Activated T-helper 17 cell treated with anti-CD3 and anti-CD28 coated beads, Interleukin-2, amount 50 U/mL, for 72 hours (primary cell): ENCODE results near the gene STAB1. TPM values are rescaled to one million over a fixed set of nuclear protein-coding genes. Genes with fewer than 3 reads are reported as not detected.

Source experiments
- ATAC-seq: fragments of 150-1000 bp; cut with Tn5 transposase; replicated peaks from 2 replicates; pipeline ENCODE4 v1.10.0; 2021; ENCODE audit warnings: mild to moderate bottlenecking, moderate library complexity
- H3K27ac Mint-ChIP-seq: one replicate; pipeline ENCODE4 v1.8.0; 2022; ENCODE audit warnings: mixed read lengths
- H3K27me3 Mint-ChIP-seq: one replicate; pipeline ENCODE4 v1.8.0; 2022; ENCODE audit warnings: mixed read lengths
- H3K36me3 Mint-ChIP-seq: one replicate; pipeline ENCODE4 v1.8.0; 2022; ENCODE audit warnings: low read depth, mild to moderate bottlenecking, mixed read lengths
- H3K4me1 Mint-ChIP-seq: one replicate; pipeline ENCODE4 v1.8.0; 2022; ENCODE audit warnings: mixed read lengths
- H3K4me3 Mint-ChIP-seq: one replicate; pipeline ENCODE4 v1.8.0; 2022; ENCODE audit warnings: mild to moderate bottlenecking, mixed read lengths
- H3K9me3 Mint-ChIP-seq: one replicate; pipeline ENCODE4 v1.8.0; 2022; ENCODE audit warnings: mixed read lengths
- total RNA-seq, 2 donors: library from RNA; stranded (reverse); gene quantifications; one replicate each; pipeline ENCODE4 v1.2.3, GENCODE V29; 2022

The STAB1 gene
- total RNA-seq, 2 donors from 2014 or later = 0.19 to 0.26 TPM

GRCh38 chr3:52557011-52557960 lies 62.1 kb downstream of the STAB1 start:
- Mint-ChIP-seq H3K9me3 (no peaks in the 10 kb centered on the region), H3K4me3 (no peak overlapping the region), H3K4me1 (no peaks in the 10 kb centered on the region), H3K27me3 (no peaks in the 10 kb centered on the region), H3K27ac (no peak overlapping the region), H3K36me3 (peaks cover 97% of the 10 kb centered on the region)
- ATAC-seq = no peak

DNA sequence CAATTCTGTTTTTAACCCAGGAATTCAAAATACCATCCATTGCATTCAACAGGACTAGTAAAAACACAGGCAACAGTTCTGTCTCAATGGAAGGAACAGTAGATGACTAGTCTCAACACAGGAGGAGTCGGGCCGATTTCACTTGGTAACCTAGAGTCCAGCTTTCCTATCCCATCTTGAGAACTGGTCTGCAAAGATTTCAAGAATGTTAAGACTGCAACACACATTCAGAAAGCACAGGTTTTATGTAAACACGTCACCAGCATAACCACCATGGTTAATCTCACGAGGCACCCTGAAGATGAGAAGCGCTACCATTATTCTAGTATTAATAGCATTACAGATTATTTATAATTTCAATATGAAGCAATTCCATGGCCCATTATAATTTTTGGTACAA lies 63.3 kb downstream of the STAB1 start:
- H3K9me3 Mint-ChIP-seq = no peaks in the 10 kb centered on the region
- H3K36me3 Mint-ChIP-seq = peaks cover 97% of the 10 kb centered on the region
- no peak overlapping the region for H3K4me3 Mint-ChIP-seq
- no peak overlapping the region for H3K27ac Mint-ChIP-seq
- no peak for ATAC-seq
- H3K4me1 Mint-ChIP-seq = no peaks in the 10 kb centered on the region
- no peaks in the 10 kb centered on the region for H3K27me3 Mint-ChIP-seq

- no peaks in the 10 kb centered on the region for H3K4me1 Mint-ChIP-seq
- H3K4me3 Mint-ChIP-seq = no peak overlapping the region
- ATAC-seq = no peak
- no peak overlapping the region for H3K27ac Mint-ChIP-seq
- peaks cover 97% of the 10 kb centered on the region for H3K36me3 Mint-ChIP-seq
- no peaks in the 10 kb centered on the region for H3K9me3 Mint-ChIP-seq
- no peaks in the 10 kb centered on the region for H3K27me3 Mint-ChIP-seq
Measured at GRCh38 chr3:52561028-52561747, 66.0 kb downstream of the STAB1 start.

DNA sequence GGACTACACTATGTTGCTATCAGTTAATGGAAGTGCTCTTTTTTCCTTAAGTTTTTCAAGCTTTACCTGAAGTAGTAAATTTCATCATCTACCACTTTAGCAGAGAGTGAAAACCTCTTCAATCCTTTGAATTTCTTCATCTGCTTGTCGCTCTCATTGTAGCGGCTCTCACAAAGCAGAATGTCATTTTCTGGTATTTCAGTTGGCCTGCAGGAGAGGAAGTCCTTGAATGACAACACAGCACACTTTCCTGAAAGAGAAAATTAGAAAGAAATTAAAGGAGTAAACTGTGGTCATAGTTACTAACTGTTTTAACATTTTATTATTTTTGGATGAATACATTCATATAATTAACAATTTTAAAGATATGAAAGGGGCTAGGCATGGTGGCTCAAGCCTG lies 68.8 kb downstream of the STAB1 start:
- Mint-ChIP-seq H3K9me3 (no peaks in the 10 kb centered on the region), H3K4me3 (no peak overlapping the region), H3K4me1 (no peaks in the 10 kb centered on the region), H3K36me3 (peaks cover 96% of the 10 kb centered on the region), H3K27ac (no peak overlapping the region), H3K27me3 (no peaks in the 10 kb centered on the region)
- no peak for ATAC-seq

- H3K27me3 Mint-ChIP-seq = no peaks in the 10 kb centered on the region
- H3K4me1 Mint-ChIP-seq = no peaks in the 10 kb centered on the region
- no peak overlapping the region for H3K4me3 Mint-ChIP-seq
- ATAC-seq = no peak
- peaks cover 86% of the 10 kb centered on the region for H3K36me3 Mint-ChIP-seq
- H3K9me3 Mint-ChIP-seq = no peaks in the 10 kb centered on the region
- H3K27ac Mint-ChIP-seq = no peak overlapping the region
Measured at GRCh38 chr3:52568069-52568468, 72.9 kb downstream of the STAB1 start.

DNA sequence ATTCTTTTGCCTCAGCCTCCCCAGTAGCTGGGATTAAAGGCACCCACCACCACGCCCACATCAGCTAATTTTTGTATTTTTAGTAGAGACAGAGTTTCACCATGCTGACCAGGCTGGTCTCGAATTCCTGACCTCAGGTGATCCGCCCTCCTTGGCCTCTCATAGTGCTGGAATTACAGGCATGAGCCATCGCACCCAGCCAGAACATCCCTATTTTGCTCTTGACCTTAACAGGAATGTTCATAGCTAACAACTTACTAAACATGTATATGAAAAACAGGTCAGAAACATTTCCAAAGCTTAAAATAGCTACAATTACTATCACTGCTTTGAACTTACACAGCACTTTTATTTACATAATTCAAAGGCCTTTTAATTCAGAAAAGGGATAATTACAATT lies 74.9 kb downstream of the STAB1 start:
- ATAC-seq = no peak

DNA sequence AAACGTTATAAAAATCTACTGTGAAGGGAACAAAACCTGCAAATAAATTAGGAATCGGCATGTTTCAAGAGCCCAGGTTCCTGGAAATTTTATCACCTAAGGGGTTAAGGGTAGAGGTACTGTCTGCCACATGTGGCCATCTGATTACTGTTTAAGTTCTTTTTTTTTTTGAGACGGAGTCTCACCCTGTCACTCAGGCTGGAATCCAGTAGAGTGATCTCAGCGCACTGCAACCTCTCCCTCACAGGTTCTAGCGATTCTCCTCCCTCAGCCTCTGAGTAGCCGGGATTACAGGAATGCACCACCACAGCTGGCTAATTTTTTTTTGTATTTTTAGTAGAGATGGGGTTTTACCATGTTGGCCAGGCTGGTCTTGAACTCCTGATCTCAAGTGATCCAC lies 77.1 kb downstream of the STAB1 start:
- Mint-ChIP-seq H3K27me3 (no peaks in the 10 kb centered on the region), H3K27ac (no peak overlapping the region), H3K4me3 (no peak overlapping the region), H3K36me3 (peaks cover 86% of the 10 kb centered on the region), H3K4me1 (no peaks in the 10 kb centered on the region), H3K9me3 (no peaks in the 10 kb centered on the region)
- no peak for ATAC-seq

More for the DNA sequence above, 74.9 kb downstream of the STAB1 start:
- Mint-ChIP-seq H3K27me3 (no peaks in the 10 kb centered on the region), H3K9me3 (no peaks in the 10 kb centered on the region), H3K36me3 (peaks cover 86% of the 10 kb centered on the region), H3K4me1 (no peaks in the 10 kb centered on the region), H3K4me3 (no peak overlapping the region), H3K27ac (no peak overlapping the region)

Other genes with a start within 250 kb of the STAB1 start
- 100 to 1,000 TPM in 1 of 2 donors, 10 to 100 TPM in 1; 84.6 to 112 TPM for gene PPM1M, start 249.6 kb upstream of the STAB1 start, total RNA-seq
- 100 to 1,000 TPM in 1 of 2 donors, 10 to 100 TPM in 1; 81.1 to 106 TPM for gene WDR82, start 216.7 kb upstream of the STAB1 start, total RNA-seq
- 10 to 100 TPM; 22.8 to 25.2 TPM for gene GLYCTK, start 207.5 kb upstream of the STAB1 start, total RNA-seq
- 10 to 100 TPM; 17.2 to 26.5 TPM for gene DNAH1, start 179.0 kb upstream of the STAB1 start, total RNA-seq
- 100 to 1,000 TPM in 1 of 2 donors, 10 to 100 TPM in 1; 96.7 to 106 TPM for gene BAP1, start 85.3 kb upstream of the STAB1 start, total RNA-seq
- 10 to 100 TPM; 16.7 to 22.5 TPM for gene PHF7, start 84.7 kb upstream of the STAB1 start, total RNA-seq
- under 1 TPM; 0.08 to 0.82 TPM for gene SEMA3G, start 50.2 kb upstream of the STAB1 start, total RNA-seq
- gene TNNC1, start 41.3 kb upstream of the STAB1 start, total RNA-seq = 1 to 10 TPM; 2.0 to 6.5 TPM
- gene NISCH, start 39.7 kb upstream of the STAB1 start, total RNA-seq = 100 to 1,000 TPM in 1 of 2 donors, 10 to 100 TPM in 1; 75.2 to 123 TPM
- 10 to 100 TPM; 23.3 to 54.7 TPM for gene NT5DC2, start 38.5 kb downstream of the STAB1 start, total RNA-seq
- gene UQCC5, start 41.3 kb downstream of the STAB1 start, total RNA-seq = 10 to 100 TPM in 1 of 2 donors, 1 to 10 TPM in 1; 7.9 to 12.0 TPM
- 10 to 100 TPM; 88.4 to 88.6 TPM for gene PBRM1, start 190.6 kb downstream of the STAB1 start, total RNA-seq
- gene GNL3, start 190.7 kb downstream of the STAB1 start, total RNA-seq = 100 to 1,000 TPM; 165 to 189 TPM
- 10 to 100 TPM; 34.6 to 37.3 TPM for gene GLT8D1, start 210.5 kb downstream of the STAB1 start, total RNA-seq
- 100 to 1,000 TPM in 1 of 2 donors, 10 to 100 TPM in 1; 66.2 to 106 TPM for gene SPCS1, start 210.8 kb downstream of the STAB1 start, total RNA-seq